Transverse colon (tissue), 4 donors: ENCODE results near the gene C2CD3.

ENCODE experiments used
- EP300 ChIP-seq: sonication (generic); formaldehyde crosslinking; IDR thresholded peaks from one replicate; pipeline ENCODE4 v1.6.1; 2017; ENCODE audit warnings: antibody characterized with exemption, low read depth
- POLR2A ChIP-seq: fragments of 450-650 bp; IDR thresholded peaks from one replicate; pipeline ENCODE4 v1.6.1; 2016; ENCODE audit warnings: antibody characterized with exemption, mild to moderate bottlenecking, moderate library complexity
- POLR2AphosphoS5 ChIP-seq, 3 donors: sonication (generic); formaldehyde crosslinking; IDR thresholded peaks; one replicate each; pipeline ENCODE4 v1.6.1; 2016; ENCODE audit warnings: antibody characterized with exemption in 3 of 3
- TF ChIP-seq, protein P1 (sequence below), 5 experiments: fragments of 200-600 bp in 3 of 5; fragments of 450-650 bp in 2 of 5; sonication (generic) in 3 of 5; IDR thresholded peaks; 1 replicate in 2 of 5; 2 replicates in 3 of 5; pipeline ENCODE4 v1.5.1; 2016 to 2017; ENCODE audit warnings: antibody characterized with exemption in 5 of 5, inconsistent platforms in 3 of 5, mild to moderate bottlenecking in 2 of 5, moderate library complexity in 1 of 5

DNA sequence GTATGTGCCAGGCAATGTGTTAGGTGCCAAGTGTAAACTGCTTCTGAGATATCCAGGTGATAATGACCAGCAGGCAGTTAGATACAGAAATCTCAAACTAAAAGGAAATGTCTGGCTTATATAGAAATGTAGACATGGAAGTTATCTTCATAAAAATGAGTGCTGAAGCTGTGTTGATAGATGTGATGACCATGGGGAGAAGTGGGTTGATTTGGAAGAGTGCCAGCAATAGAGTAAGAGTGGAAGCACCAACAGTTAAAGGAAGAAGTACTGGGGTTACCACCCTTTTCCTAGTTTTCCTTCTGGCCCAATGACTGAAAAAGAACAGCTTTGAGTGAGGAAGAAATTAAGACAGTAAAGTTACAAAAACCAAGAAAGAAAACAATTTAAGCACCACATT, 68.5 kb downstream of the C2CD3 start:
- TF ChIP-seq, protein P1, sequence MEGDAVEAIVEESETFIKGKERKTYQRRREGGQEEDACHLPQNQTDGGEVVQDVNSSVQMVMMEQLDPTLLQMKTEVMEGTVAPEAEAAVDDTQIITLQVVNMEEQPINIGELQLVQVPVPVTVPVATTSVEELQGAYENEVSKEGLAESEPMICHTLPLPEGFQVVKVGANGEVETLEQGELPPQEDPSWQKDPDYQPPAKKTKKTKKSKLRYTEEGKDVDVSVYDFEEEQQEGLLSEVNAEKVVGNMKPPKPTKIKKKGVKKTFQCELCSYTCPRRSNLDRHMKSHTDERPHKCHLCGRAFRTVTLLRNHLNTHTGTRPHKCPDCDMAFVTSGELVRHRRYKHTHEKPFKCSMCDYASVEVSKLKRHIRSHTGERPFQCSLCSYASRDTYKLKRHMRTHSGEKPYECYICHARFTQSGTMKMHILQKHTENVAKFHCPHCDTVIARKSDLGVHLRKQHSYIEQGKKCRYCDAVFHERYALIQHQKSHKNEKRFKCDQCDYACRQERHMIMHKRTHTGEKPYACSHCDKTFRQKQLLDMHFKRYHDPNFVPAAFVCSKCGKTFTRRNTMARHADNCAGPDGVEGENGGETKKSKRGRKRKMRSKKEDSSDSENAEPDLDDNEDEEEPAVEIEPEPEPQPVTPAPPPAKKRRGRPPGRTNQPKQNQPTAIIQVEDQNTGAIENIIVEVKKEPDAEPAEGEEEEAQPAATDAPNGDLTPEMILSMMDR (IDR thresholded peaks at IDR 0.05), result no peak
- TF ChIP-seq EP300 (no peak), POLR2AphosphoS5 (IDR thresholded peaks at IDR 0.05) (no peak), POLR2A (no peak)
